ENCODE data around the gene ADAMTS15. TPM values are rescaled to one million over a fixed set of nuclear protein-coding genes. Genes with fewer than 3 reads are reported as not detected.

The ADAMTS15 gene
- total and polyA plus RNA-seq, 10 of the 15 experiments (the other 5 are each of a cell fraction or from before 2014, with no cell fraction given) = not detected

GRCh38 chr11:130421199-130421585 is 27.3 kb upstream of the ADAMTS15 start:
- BruUV-seq (replicated peaks) = no TSS peak
- CTCF ChIA-PET = interaction anchor here (0.8 to 1.5 kb wide), 3 partner anchors 11 to 205 kb away, joined by 3 to 5 read pairs (median 5); no protein-coding TSS in a partner anchor
- H3K9me3 ChIP-seq (replicated peaks; ENCODE audit: control insufficient read depth, insufficient read depth, low read length) = no peaks in the 10 kb centered on the region
- RAD21 ChIA-PET (ENCODE audit: unreplicated experiment) = no interaction called here
- H3K27me3 ChIP-seq (replicated peaks in 1 of 2; ENCODE audit: control insufficient read depth in 2 of 2, insufficient read depth in 2 of 2, low read length in 1 of 2) = peaks cover 5 to 11% of the 10 kb centered on the region in 2 experiments; a peak in 3 of 4 replicates
- intact Hi-C loops (cut with micrococcal nuclease; ENCODE audit: unreplicated experiment) = no loop called here
- no peak overlapping the region for H3K4me3 ChIP-seq
- SMC1A ChIA-PET (ENCODE audit: uncharacterized antibody, unreplicated experiment) = no interaction called here
- DNase-seq (ENCODE audit: low read depth, low spot score) (no peak), ATAC-seq (no peak), FAIRE-seq (no peak)
- H4K20me1 ChIP-seq (ENCODE audit: control insufficient read depth, insufficient read depth) = no peaks in the 10 kb centered on the region; the same call in 1 of the 2 replicates
- H3K79me2 ChIP-seq (ENCODE audit: control insufficient read depth, insufficient read depth, low read length) = no peaks in the 10 kb centered on the region
- WGBS (ENCODE audit: insufficient coverage, insufficient replicate concordance, low lambda C conversion rate, missing lambda C conversion rate) = 30% methylated on average over 7 of the region's 7 CpGs
- no peak overlapping the region for H3K27ac ChIP-seq (ENCODE audit: control insufficient read depth, insufficient read depth)
- no peak overlapping the region for H2AFZ ChIP-seq (ENCODE audit: control insufficient read depth, low read depth, low read length)
- no peaks in the 10 kb centered on the region for H3K36me3 ChIP-seq (ENCODE audit: control insufficient read depth in 2 of 2, insufficient read depth in 2 of 2, low read length in 1 of 2)
- H3K9ac ChIP-seq (ENCODE audit: control insufficient read depth, insufficient read depth, low read length) = no peak overlapping the region
- in situ Hi-C loops (cut with MboI) = loop anchor here (10.0 kb wide), 1 partner anchor 206 kb away; no protein-coding TSS in a partner anchor
- POLR2A ChIA-PET = no interaction called here
- H3K4me1 ChIP-seq (ENCODE audit: control insufficient read depth, insufficient read depth, low read length) = no peaks in the 10 kb centered on the region
- no peak overlapping the region for H3K4me2 ChIP-seq (ENCODE audit: control insufficient read depth, insufficient read depth)
- TF ChIP-seq HDAC2 (IDR thresholded peaks at IDR 0.05) = no peak
- TF ChIP-seq RB1 (IDR thresholded peaks at IDR 0.05; ENCODE audit: borderline replicate concordance) = no peak
- no peak for TF ChIP-seq ZNF592 (IDR thresholded peaks at IDR 0.05)
- TF ChIP-seq ZNF622 (IDR thresholded peaks at IDR 0.05) = no peak
- no peak for TF ChIP-seq REST (IDR thresholded peaks at IDR 0.05; ENCODE audit: low read depth, low read length)
- no peak for TF ChIP-seq SIN3A (IDR thresholded peaks at IDR 0.05; ENCODE audit: low read depth, low read length)
- TF ChIP-seq NFYA (IDR thresholded peaks at IDR 0.05; ENCODE audit: borderline replicate concordance, low read depth, low read length) = no peak
- TF ChIP-seq IKZF2 (IDR thresholded peaks at IDR 0.05) = no peak
- TF ChIP-seq, protein P1, sequence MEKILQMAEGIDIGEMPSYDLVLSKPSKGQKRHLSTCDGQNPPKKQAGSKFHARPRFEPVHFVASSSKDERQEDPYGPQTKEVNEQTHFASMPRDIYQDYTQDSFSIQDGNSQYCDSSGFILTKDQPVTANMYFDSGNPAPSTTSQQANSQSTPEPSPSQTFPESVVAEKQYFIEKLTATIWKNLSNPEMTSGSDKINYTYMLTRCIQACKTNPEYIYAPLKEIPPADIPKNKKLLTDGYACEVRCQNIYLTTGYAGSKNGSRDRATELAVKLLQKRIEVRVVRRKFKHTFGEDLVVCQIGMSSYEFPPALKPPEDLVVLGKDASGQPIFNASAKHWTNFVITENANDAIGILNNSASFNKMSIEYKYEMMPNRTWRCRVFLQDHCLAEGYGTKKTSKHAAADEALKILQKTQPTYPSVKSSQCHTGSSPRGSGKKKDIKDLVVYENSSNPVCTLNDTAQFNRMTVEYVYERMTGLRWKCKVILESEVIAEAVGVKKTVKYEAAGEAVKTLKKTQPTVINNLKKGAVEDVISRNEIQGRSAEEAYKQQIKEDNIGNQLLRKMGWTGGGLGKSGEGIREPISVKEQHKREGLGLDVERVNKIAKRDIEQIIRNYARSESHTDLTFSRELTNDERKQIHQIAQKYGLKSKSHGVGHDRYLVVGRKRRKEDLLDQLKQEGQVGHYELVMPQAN (conservative IDR thresholded peaks at IDR 0.05) = no peak
- TF ChIP-seq MYC (IDR thresholded peaks at IDR 0.05; ENCODE audit: insufficient read depth, insufficient read length, insufficient replicate concordance, low read length, severe bottlenecking) = no peak
- no peak for TF ChIP-seq BRCA1 (IDR thresholded peaks at IDR 0.05; ENCODE audit: low read depth, low read length)
- TF ChIP-seq HSF1 (IDR thresholded peaks at IDR 0.05; ENCODE audit: low read depth, low read length) = no peak
- no peak for TF ChIP-seq SUZ12 (IDR thresholded peaks at IDR 0.05; ENCODE audit: unreplicated experiment)
- no peak for TF ChIP-seq IKZF1 (conservative IDR thresholded peaks at IDR 0.05)
